DND-41 (cell line): ENCODE data around the gene DEPDC4.
"Not testable (repeated sequence)": the region's sequence is repeated elsewhere in the genome, so short reads cannot be mapped to it uniquely, and the experiment has no call there.

Experiments used
- ATAC-seq: fragments of 200-7000 bp; cut with Tn5 transposase; 3 replicates; pipeline ENCODE4 v1.9.1; 2021; ENCODE audit warnings: low read depth; ENCODE audit not compliant: insufficient read depth
- DNase-seq: peaks from one replicate; pipeline ENCODE4 v3.0.0-alpha.2; 2020
- H2AFZ ChIP-seq: 2 replicates; pipeline ENCODE4 v1.6.0; 2012; ENCODE audit warnings: low read depth, low read length
- H3K27ac ChIP-seq: 2 replicates; pipeline ENCODE4 v1.5.1; 2012; ENCODE audit warnings: low read length, inconsistent platforms
- H3K27me3 ChIP-seq: fragments of 200-600 bp; sonication (generic); 2 replicates; pipeline ENCODE4 v1.6.0; 2012; ENCODE audit warnings: low read length, mild to moderate bottlenecking, inconsistent platforms; ENCODE audit not compliant: insufficient read depth, poor library complexity
- H3K36me3 ChIP-seq: 2 replicates; pipeline ENCODE4 v1.5.1; 2012; ENCODE audit warnings: low read length, inconsistent platforms; ENCODE audit not compliant: insufficient read depth
- H3K4me1 ChIP-seq: 2 replicates; pipeline ENCODE4 v1.5.1; 2012; ENCODE audit warnings: mild to moderate bottlenecking, low read length; ENCODE audit not compliant: insufficient read depth
- H3K4me2 ChIP-seq: 2 replicates; pipeline ENCODE4 v1.6.0; 2012; ENCODE audit warnings: mild to moderate bottlenecking, moderate library complexity, low read length, inconsistent platforms; ENCODE audit not compliant: insufficient read depth
- H3K4me3 ChIP-seq, 2 experiments: fragments of 200-600 bp in 1 of 2; shearing (Covaris generic) in 1 of 2; 2 replicates each; pipeline ENCODE4 v1.5.1; 2012 to 2016; ENCODE audit warnings: inconsistent platforms in 2 of 2, low read length in 2 of 2, mild to moderate bottlenecking in 2 of 2, low read depth in 1 of 2, moderate library complexity in 1 of 2
- H3K79me2 ChIP-seq: 2 replicates; pipeline ENCODE4 v1.6.0; 2012; ENCODE audit warnings: low read length, inconsistent platforms; ENCODE audit not compliant: insufficient read depth
- H3K9ac ChIP-seq: 2 replicates; pipeline ENCODE4 v1.6.0; 2012; ENCODE audit warnings: low read depth, mild to moderate bottlenecking, inconsistent platforms, low read length, moderate library complexity
- H3K9me3 ChIP-seq: 2 replicates; pipeline ENCODE4 v1.5.1; 2012; ENCODE audit warnings: low read length, moderate library complexity, mild to moderate bottlenecking, inconsistent platforms; ENCODE audit not compliant: insufficient read depth, severe bottlenecking
- H4K20me1 ChIP-seq: 2 replicates; pipeline ENCODE4 v1.6.0; 2012; ENCODE audit warnings: low read length; ENCODE audit not compliant: insufficient read depth
- EZH2 ChIP-seq: IDR thresholded peaks from 3 replicates; pipeline ENCODE4 v1.6.1; 2012; ENCODE audit warnings: borderline replicate concordance, low read depth, mild to moderate bottlenecking, moderate library complexity, low read length, inconsistent platforms; ENCODE audit not compliant: severe bottlenecking
- TF ChIP-seq, protein P1 (sequence below): IDR thresholded peaks from 2 replicates; pipeline ENCODE4 v1.5.1; 2012; ENCODE audit warnings: borderline replicate concordance, low read length, moderate library complexity, mild to moderate bottlenecking; ENCODE audit not compliant: poor library complexity, severe bottlenecking; ENCODE audit errors: extremely low read depth

The DEPDC4 gene

DNA sequence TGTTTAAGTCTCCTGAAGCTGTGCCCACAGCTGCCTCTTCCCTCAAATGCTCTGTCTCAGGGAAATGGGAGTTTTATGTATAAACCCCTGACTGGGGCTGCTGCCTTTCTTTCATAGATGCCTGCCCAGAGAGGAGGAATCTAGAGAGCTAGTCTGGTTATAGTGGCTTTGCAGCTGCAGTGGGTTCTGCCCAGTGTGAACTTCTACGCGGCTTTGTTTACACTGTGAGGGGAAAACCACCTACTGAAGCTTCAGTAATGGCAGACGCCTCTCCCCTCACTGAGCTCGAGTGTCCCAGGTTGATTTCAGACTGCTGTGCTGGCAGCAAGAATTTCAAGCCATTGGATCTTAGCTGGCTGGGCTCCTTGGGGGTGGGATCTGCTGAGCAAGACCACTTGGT, 37.0 kb upstream of the DEPDC4 start:
- Histone ChIP-seq H2AFZ (no peak overlapping the region), H3K9ac (no peak overlapping the region), H3K27me3 (no peaks in the 10 kb centered on the region), H3K79me2 (no peaks in the 10 kb centered on the region), H3K4me1 (no peaks in the 10 kb centered on the region), H3K27ac (no peak overlapping the region), H4K20me1 (no peaks in the 10 kb centered on the region), H3K9me3 (peaks cover 5% of the 10 kb centered on the region), H3K4me2 (no peak overlapping the region), H3K4me3 (no peak overlapping the region), H3K36me3 (peaks cover 55% of the 10 kb centered on the region)
- ATAC-seq (no peak), DNase-seq (no peak)
- TF ChIP-seq EZH2 = no peak
- TF ChIP-seq, protein P1, sequence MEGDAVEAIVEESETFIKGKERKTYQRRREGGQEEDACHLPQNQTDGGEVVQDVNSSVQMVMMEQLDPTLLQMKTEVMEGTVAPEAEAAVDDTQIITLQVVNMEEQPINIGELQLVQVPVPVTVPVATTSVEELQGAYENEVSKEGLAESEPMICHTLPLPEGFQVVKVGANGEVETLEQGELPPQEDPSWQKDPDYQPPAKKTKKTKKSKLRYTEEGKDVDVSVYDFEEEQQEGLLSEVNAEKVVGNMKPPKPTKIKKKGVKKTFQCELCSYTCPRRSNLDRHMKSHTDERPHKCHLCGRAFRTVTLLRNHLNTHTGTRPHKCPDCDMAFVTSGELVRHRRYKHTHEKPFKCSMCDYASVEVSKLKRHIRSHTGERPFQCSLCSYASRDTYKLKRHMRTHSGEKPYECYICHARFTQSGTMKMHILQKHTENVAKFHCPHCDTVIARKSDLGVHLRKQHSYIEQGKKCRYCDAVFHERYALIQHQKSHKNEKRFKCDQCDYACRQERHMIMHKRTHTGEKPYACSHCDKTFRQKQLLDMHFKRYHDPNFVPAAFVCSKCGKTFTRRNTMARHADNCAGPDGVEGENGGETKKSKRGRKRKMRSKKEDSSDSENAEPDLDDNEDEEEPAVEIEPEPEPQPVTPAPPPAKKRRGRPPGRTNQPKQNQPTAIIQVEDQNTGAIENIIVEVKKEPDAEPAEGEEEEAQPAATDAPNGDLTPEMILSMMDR = no peak

DNA sequence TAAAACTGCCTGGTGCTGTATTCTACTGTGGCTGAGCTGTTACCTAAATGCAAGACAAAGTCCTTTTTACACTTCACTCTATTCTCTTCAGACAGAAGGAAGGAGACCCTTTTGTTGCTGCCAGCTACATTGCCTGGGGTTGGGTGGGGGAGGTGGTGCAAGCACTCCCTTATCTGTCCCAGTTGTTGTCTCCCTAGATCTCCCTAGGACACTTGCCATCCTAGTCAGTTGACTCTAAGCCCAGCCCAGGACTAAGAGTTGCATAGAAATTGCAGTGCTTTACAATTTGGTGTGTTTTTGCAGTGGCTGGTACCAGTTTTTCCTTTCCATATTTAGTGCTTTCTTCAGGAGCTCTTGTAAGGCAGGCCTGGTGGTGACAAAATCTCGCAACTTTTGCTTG, 35.2 kb upstream of the DEPDC4 start:
- Histone ChIP-seq H3K4me1 (no peaks in the 10 kb centered on the region), H3K36me3 (peaks cover 67% of the 10 kb centered on the region), H3K79me2 (no peaks in the 10 kb centered on the region), H3K27ac (no peak overlapping the region), H4K20me1 (no peaks in the 10 kb centered on the region), H3K9ac (no peak overlapping the region), H3K4me2 (no peak overlapping the region), H3K4me3 (no peak overlapping the region), H2AFZ (no peak overlapping the region), H3K9me3 (peaks cover 5% of the 10 kb centered on the region), H3K27me3 (no peaks in the 10 kb centered on the region)
- ATAC-seq (no peak), DNase-seq (no peak)
- no peak for TF ChIP-seq EZH2
- TF ChIP-seq, protein P1 = no peak

DNA sequence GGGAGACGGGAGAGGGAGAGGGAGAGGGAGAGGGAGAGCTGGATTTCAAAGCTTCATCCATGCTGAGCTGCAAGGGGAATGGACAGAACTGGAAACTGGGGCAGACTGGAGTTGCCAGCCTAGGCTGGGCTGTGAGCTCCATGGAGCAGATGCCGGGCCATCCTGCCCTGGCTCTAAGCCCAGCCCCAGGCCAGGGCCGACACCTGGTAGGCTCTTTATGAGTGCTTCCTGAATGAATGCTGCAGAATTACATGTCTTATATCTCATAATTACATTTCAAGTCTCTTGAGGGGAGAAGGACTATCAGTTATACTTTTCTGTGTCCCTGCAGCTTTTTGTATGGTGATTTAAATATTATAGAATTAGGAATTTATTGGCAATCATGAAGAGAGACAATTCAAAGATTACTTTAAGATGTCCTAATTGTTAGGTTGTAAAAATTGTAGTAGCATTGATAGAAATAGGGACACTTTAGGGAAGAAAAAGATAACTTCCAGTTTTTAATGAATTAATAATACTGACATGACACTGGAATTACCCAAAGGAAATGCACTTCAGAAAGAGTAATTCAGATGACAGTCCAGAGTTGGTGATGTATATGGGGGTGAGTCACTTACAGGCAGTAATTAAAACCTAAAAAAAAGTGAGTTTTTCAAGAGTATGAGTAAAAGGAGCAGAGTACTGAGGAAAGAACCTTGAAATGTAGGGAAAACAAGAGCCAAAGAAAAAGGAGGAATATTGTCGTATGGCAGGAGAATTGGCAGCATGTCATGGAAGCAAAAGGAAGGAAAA, 29.1 kb upstream of the DEPDC4 start:
- H3K4me3 ChIP-seq = no peak overlapping the region
- no peak for TF ChIP-seq EZH2
- TF ChIP-seq, protein P1 = no peak
- H3K9ac ChIP-seq = no peak overlapping the region
- no peaks in the 10 kb centered on the region for H3K9me3 ChIP-seq
- H3K4me2 ChIP-seq = no peak overlapping the region
- no peak overlapping the region for H3K27ac ChIP-seq
- ATAC-seq (no peak), DNase-seq (no peak)
- no peaks in the 10 kb centered on the region for H4K20me1 ChIP-seq
- peaks cover 54% of the 10 kb centered on the region for H3K36me3 ChIP-seq
- H3K4me1 ChIP-seq = no peaks in the 10 kb centered on the region
- H2AFZ ChIP-seq = no peak overlapping the region
- no peaks in the 10 kb centered on the region for H3K79me2 ChIP-seq
- no peaks in the 10 kb centered on the region for H3K27me3 ChIP-seq

DNA sequence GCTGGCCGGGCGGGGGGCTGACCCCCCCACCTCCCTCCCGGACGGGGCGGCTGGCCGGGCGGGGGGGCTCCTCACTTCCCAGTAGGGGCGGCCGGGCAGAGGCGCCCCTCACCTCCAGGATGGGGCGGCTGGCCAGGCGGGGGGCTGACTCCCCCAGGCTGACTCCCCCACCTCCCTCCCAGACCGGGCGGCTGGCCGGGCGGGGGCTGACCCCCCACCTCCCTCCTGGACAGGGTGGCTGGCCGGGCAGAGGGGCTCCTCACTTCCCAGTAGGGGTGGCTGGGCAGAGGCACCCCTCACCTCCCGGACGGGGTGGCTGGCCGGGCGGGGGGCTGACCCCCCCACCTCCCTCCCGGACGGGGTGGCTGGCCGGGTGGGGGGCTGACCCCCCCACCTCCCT, 27.5 kb upstream of the DEPDC4 start:
- ATAC-seq, H4K20me1 ChIP-seq, DNase-seq, H3K4me1 ChIP-seq, H3K79me2 ChIP-seq, H2AFZ ChIP-seq, H3K9me3 ChIP-seq, H3K4me3 ChIP-seq, H3K27ac ChIP-seq, H3K4me2 ChIP-seq, H3K9ac ChIP-seq, H3K27me3 ChIP-seq: not testable (repeated sequence)
- H3K36me3 ChIP-seq = peaks cover 42% of the 10 kb centered on the region
